K562 (cell line): ENCODE measurements around the gene RABL2B. TPM values are rescaled to one million over a fixed set of nuclear protein-coding genes. Genes with fewer than 3 reads are reported as not detected.
A peak's percentile ranks its signal among the peaks of the same experiment; 100 is the strongest.

Source experiments
- ATAC-seq: fragments of 200-7000 bp; cut with Tn5 transposase; 3 replicates; pipeline ENCODE4 v1.9.1; 2020; ENCODE audit warnings: moderate library complexity
- BruUV-seq: library from RNA; stranded (reverse); fragments of 400-500 nt; replicated peaks from 2 replicates; lab custom pipeline; 2021; lab: Mats Ljungman, UMichigan
- CTCF ChIA-PET: fragments of 300-600 bp; formaldehyde crosslinking; extraction: SDS; loops from one replicate; lab custom pipeline; 2021; ENCODE audit warnings: low intra/inter-chr PET ratio; lab: Yijun Ruan, JAX
- POLR2A ChIA-PET: fragments of 300-600, 350-650 bp; sonication (Branson Sonifier 250); formaldehyde crosslinking; extraction: SDS; loops from one replicate; lab custom pipeline; 2021; ENCODE audit warnings: antibody characterized with exemption, inconsistent platforms; lab: Yijun Ruan, JAX
- DNase-seq, 4 experiments: peaks; one replicate each; pipeline versions ENCODE4 v3.0.0 to v3.0.0-alpha.2; 2011 to 2018; ENCODE audit warnings: low spot score in 3 of 4, mixed read lengths in 3 of 4; ENCODE audit errors: extremely low read depth in 1 of 4
- FAIRE-seq: peaks from 2 replicates; lab custom pipeline; 2011; peaks lifted over from hg19 to GRCh38; lab: Jason Lieb, UNC
- H2AFZ ChIP-seq: 2 replicates; pipeline ENCODE4 v1.6.0; 2011; ENCODE audit warnings: low read depth, low read length, control low read depth, inconsistent platforms
- H3K27ac ChIP-seq: fragments of 200-600 bp; 3 replicates; pipeline ENCODE4 v1.8.0; 2011; ENCODE audit warnings: low read depth, mild to moderate bottlenecking, control low read depth, inconsistent platforms, low read length, moderate library complexity, mixed read lengths; ENCODE audit errors: extremely low read depth
- H3K27me3 ChIP-seq, 2 experiments: fragments of 300-600 bp in 1 of 2; 2 replicates in 1 of 2; 3 replicates in 1 of 2; pipeline versions ENCODE4 v1.6.0 to v1.8.0; 2011; ENCODE audit warnings: inconsistent platforms in 2 of 2, low read length in 2 of 2, mild to moderate bottlenecking in 1 of 2, mixed read lengths in 1 of 2, moderate library complexity in 1 of 2; ENCODE audit not compliant: control insufficient read depth in 2 of 2, insufficient read depth in 2 of 2
- H3K36me3 ChIP-seq: fragments of 300-600 bp; 3 replicates; pipeline ENCODE4 v1.8.0; 2011; ENCODE audit warnings: mild to moderate bottlenecking, low read length, inconsistent platforms; ENCODE audit not compliant: control insufficient read depth, insufficient read depth
- H3K4me1 ChIP-seq, 2 experiments: fragments of 200-600 bp in 1 of 2; replicated peaks in 1 of 2; 2 replicates in 1 of 2; 3 replicates in 1 of 2; pipeline versions ENCODE4 v1.5.1 to v1.8.0; 2011; ENCODE audit warnings: inconsistent platforms in 2 of 2, low read length in 2 of 2, mild to moderate bottlenecking in 1 of 2, mixed read lengths in 1 of 2, moderate library complexity in 1 of 2; ENCODE audit not compliant: control insufficient read depth in 2 of 2, insufficient read depth in 2 of 2
- H3K4me2 ChIP-seq: 2 replicates; pipeline ENCODE4 v1.6.1; 2011; ENCODE audit warnings: low read length, control low read depth, inconsistent platforms, mixed read lengths; ENCODE audit not compliant: insufficient read depth
- H3K4me3 ChIP-seq: fragments of 200-600 bp; sonication (generic), shearing (Covaris generic); 2 replicates; pipeline ENCODE4 v1.5.1; 2016; ENCODE audit warnings: control low read depth, inconsistent platforms
- H3K79me2 ChIP-seq: fragments of 200-600 bp; 3 replicates; pipeline ENCODE4 v1.8.0; 2011; ENCODE audit warnings: low read length, inconsistent platforms; ENCODE audit not compliant: control insufficient read depth, insufficient read depth
- H3K9ac ChIP-seq, 2 experiments: 2 replicates each; pipeline versions ENCODE4 v1.6.0 to v1.6.1; 2011; ENCODE audit warnings: low read depth in 2 of 2, low read length in 2 of 2, control low read depth in 1 of 2, inconsistent platforms in 1 of 2, mild to moderate bottlenecking in 1 of 2, mixed read lengths in 1 of 2; ENCODE audit not compliant: insufficient read depth in 1 of 2
- H3K9me1 ChIP-seq: one replicate; pipeline ENCODE4 v1.6.0; 2011; ENCODE audit warnings: inconsistent platforms, mild to moderate bottlenecking, low read length, moderate library complexity; ENCODE audit not compliant: control insufficient read depth, insufficient read depth
- H3K9me3 ChIP-seq: replicated peaks from 2 replicates; pipeline ENCODE4 v1.5.1; 2011; ENCODE audit warnings: low read depth, low read length, inconsistent platforms; ENCODE audit not compliant: control insufficient read depth, insufficient read depth
- H4K20me1 ChIP-seq: replicated peaks from 2 replicates; pipeline ENCODE4 v1.6.1; 2011; ENCODE audit warnings: low read length, inconsistent platforms, mixed read lengths; ENCODE audit not compliant: control insufficient read depth, insufficient read depth
- FOXA3 ChIP-seq, 2 experiments: fragments of 450-650 bp in 1 of 2; sonication (generic) in 1 of 2; formaldehyde crosslinking; IDR thresholded peaks in 1 of 2; conservative IDR thresholded peaks in 1 of 2; 2 replicates each; pipeline versions ENCODE4 v1.4.0 to v1.8.0; 2020 to 2022; ENCODE audit warnings: mild to moderate bottlenecking in 2 of 2, missing genetic modification reagents in 1 of 2
- HOXB6 ChIP-seq: fragments of 250-450 bp; sonication (Bioruptor Pico); IDR thresholded peaks from 2 replicates; pipeline ENCODE4 v1.5.1; 2022; ENCODE audit warnings: mild to moderate bottlenecking, borderline replicate concordance
- KLF1 ChIP-seq: fragments of 450-650 bp; IDR thresholded peaks from 2 replicates; pipeline ENCODE4 v1.6.1; 2016; ENCODE audit warnings: missing genetic modification characterization, missing compliant biosample characterization
- RBM25 ChIP-seq: fragments of 200-400 bp; formaldehyde crosslinking; IDR thresholded peaks from 2 replicates; pipeline ENCODE4 v1.6.1; 2018; ENCODE audit warnings: low read length, low read depth, moderate library complexity; ENCODE audit not compliant: severe bottlenecking
- SPI1 ChIP-seq: IDR thresholded peaks from 2 replicates; pipeline ENCODE4 v1.6.1; 2011; ENCODE audit warnings: low read depth, low read length, control low read depth, borderline replicate concordance
- ZBTB49 ChIP-seq: sonication (generic); formaldehyde crosslinking; IDR thresholded peaks from 2 replicates; pipeline ENCODE4 v1.8.0; 2022; ENCODE audit warnings: missing genetic modification reagents, mild to moderate bottlenecking, borderline replicate concordance
- ZNF586 ChIP-seq: fragments of 450-650 bp; formaldehyde crosslinking; conservative IDR thresholded peaks from 2 replicates; pipeline ENCODE4 v1.4.0; 2020; ENCODE audit warnings: mild to moderate bottlenecking, moderate library complexity
- ZNF830 ChIP-seq: fragments of 250-450 bp; sonication (Bioruptor Pico); IDR thresholded peaks from 2 replicates; pipeline ENCODE4 v1.5.0; 2021; ENCODE audit warnings: mild to moderate bottlenecking
- WGBS: fragments of 100-300 bp; shearing (Covaris generic); methylation state at CpG from one replicate; pipeline ENCODE4 v1.1.6; 2016; ENCODE audit warnings: low coverage, mixed read lengths; ENCODE audit not compliant: insufficient coverage; ENCODE audit errors: missing lambda C conversion rate; 5-methylcytosine and 5-hydroxymethylcytosine counted together
- in situ Hi-C: fragments of 300-500 bp; cut with MboI; formaldehyde crosslinking; loops from 4 replicates; pipeline ENCODE4 v1.15.0; 2018; ENCODE audit warnings: inconsistent platforms, mixed read lengths
- intact Hi-C: fragments of 100-400 bp; cut with micrococcal nuclease; formaldehyde crosslinking; loops from 2 replicates; pipeline ENCODE4 v1.14.2; 2022
- polyA plus RNA-seq, 8 experiments: library from polyadenylated mRNA; depleted of rRNA in 4 of 8; stranded (reverse) in 5 of 8; unstranded in 3 of 8; fragments of >200 nt; fragmentation: Nextera tagmentation in 2 of 8; fragmentation: Illumina TruSeq in 1 of 8; extraction: Ambion mirVana in 2 of 8; extraction: Trizol in 1 of 8; gene quantifications; 2 replicates each; pipeline versions ENCODE4 v1.2.1 to v1.2.3, GENCODE V29; 2011 to 2014; ENCODE audit warnings: inconsistent platforms in 1 of 8, missing spikeins in 1 of 8
- total RNA-seq, 7 experiments: library from RNA; depleted of rRNA in 6 of 7; stranded (reverse); fragments of >200 nt in 6 of 7; fragmentation: Illumina TruSeq in 2 of 7; extraction: Trizol in 2 of 7; gene quantifications; 2 replicates each; pipeline versions ENCODE4 v1.2.1 to v1.2.3, GENCODE V29; 2011 to 2021; ENCODE audit warnings: low replicate concordance in 1 of 7
- TF ChIP-seq, protein P1 (sequence below): sonication (generic); formaldehyde crosslinking; IDR thresholded peaks from 2 replicates; pipeline ENCODE4 v1.5.0; 2020; ENCODE audit warnings: missing genetic modification reagents

The RABL2B gene
- total and polyA plus RNA-seq, 9 of the 15 experiments (the other 6 are each of a cell fraction or from before 2014, with no cell fraction given): 0.76 to 8.5 (median 3.6) TPM

DNA sequence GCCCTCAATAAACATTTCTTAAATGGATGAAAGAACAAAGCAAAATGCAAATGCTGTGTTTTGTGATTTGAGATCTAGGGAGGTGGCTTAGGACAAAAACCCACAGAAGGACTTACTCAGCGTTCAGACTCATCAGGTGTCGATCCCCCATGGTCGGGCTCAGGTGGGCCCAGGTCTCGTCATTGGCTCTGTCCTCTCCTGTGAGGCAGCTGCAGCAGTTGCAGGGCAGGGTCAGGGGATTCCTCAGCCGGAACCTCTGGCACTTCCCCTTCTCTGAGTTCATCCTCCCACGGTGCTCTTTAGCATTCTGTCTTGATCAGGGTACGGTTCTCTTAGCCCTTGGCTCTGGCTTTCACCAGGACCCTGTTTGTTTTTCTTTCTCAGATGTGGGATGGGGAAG, 59.4 kb downstream of the RABL2B start:
- Histone ChIP-seq H3K9me3 (no peaks in the 10 kb centered on the region), H3K9ac (no peak overlapping the region), H3K27ac (no peak overlapping the region), H2AFZ (no peak overlapping the region), H3K79me2 (no peaks in the 10 kb centered on the region), H3K36me3 (no peaks in the 10 kb centered on the region), H3K27me3 (peaks cover 14 to 59% of the 10 kb centered on the region in 2 experiments; a peak in 3 of 5 replicates), H4K20me1 (no peaks in the 10 kb centered on the region), H3K9me1 (no peaks in the 10 kb centered on the region), H3K4me1 (0 out of 5 replicates have a peak, but pooled peaks cover 0 to 3% of the 10 kb centered on the region in 2 experiments), H3K4me2 (no peak overlapping the region), H3K4me3 (no peak overlapping the region)
- 0% methylated on average over 5 of the region's 7 CpGs for WGBS
- ATAC-seq: no peak
- DNase-seq: no peak
- ChIA-PET POLR2A (interaction anchor here (0.6 to 0.7 kb wide), 2 partner anchors 9 to 145 kb away, joined by 3 read pairs; no protein-coding TSS in a partner anchor), CTCF (no interaction called here)
- in situ Hi-C loops (no loop called here), intact Hi-C loops (no loop called here)
- TF ChIP-seq SPI1 (0 out of 2 replicates have a peak, but pooled peaks have one; percentile 25), ZNF586 (CRISPR knock-in tag) (no peak)
- no TSS peak for BruUV-seq
- FAIRE-seq: no peak

GRCh38 chr22:50722716-50723428, 60.6 kb downstream of the RABL2B start:
- no peak overlapping the region for H3K4me2 ChIP-seq
- H3K27me3 ChIP-seq: peaks cover 14 to 70% of the 10 kb centered on the region in 2 experiments; a peak in 3 of 5 replicates
- no peak overlapping the region for H3K4me3 ChIP-seq
- no peaks in the 10 kb centered on the region for H3K36me3 ChIP-seq
- ChIA-PET POLR2A (no interaction called here), CTCF (no interaction called here)
- H3K9me1 ChIP-seq: no peaks in the 10 kb centered on the region
- H3K79me2 ChIP-seq: no peaks in the 10 kb centered on the region
- WGBS: 0% methylated on average over 6 of the region's 12 CpGs
- 0 out of 5 replicates have a peak, but pooled peaks cover 0 to 3% of the 10 kb centered on the region in 2 experiments for H3K4me1 ChIP-seq
- intact Hi-C loops (no loop called here), in situ Hi-C loops (no loop called here)
- no peak for DNase-seq
- no peaks in the 10 kb centered on the region for H3K9me3 ChIP-seq
- no peak overlapping the region for H3K9ac ChIP-seq
- FAIRE-seq: no peak
- no peak for ATAC-seq
- BruUV-seq: no TSS peak
- 0 out of 2 replicates have a peak, but pooled peaks cover under 1% of the 10 kb centered on the region for H4K20me1 ChIP-seq
- no peak overlapping the region for H3K27ac ChIP-seq
- H2AFZ ChIP-seq: no peak overlapping the region
- no peak for TF ChIP-seq KLF1 (tag)
- TF ChIP-seq RBM25: no peak
- TF ChIP-seq, protein P1, sequence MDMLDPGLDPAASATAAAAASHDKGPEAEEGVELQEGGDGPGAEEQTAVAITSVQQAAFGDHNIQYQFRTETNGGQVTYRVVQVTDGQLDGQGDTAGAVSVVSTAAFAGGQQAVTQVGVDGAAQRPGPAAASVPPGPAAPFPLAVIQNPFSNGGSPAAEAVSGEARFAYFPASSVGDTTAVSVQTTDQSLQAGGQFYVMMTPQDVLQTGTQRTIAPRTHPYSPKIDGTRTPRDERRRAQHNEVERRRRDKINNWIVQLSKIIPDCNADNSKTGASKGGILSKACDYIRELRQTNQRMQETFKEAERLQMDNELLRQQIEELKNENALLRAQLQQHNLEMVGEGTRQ (CRISPR knock-in tag): no peak
- no peak for TF ChIP-seq ZNF830
- no peak for TF ChIP-seq FOXA3 (CRISPR knock-in tag; conservative IDR thresholded peaks at IDR 0.05 in 1 of 2, IDR thresholded peaks at IDR 0.05 in 1 of 2)
- TF ChIP-seq ZBTB49 (CRISPR knock-in tag): no peak
- no peak for TF ChIP-seq HOXB6 (CRISPR knock-in tag)
